OCI-LY3 (cell line): ENCODE results near the gene JDP2.

Experiments
- EZH2phosphoT487 ChIP-seq: fragments of 200-600 bp; shearing (Covaris generic); IDR thresholded peaks from 2 replicates; pipeline ENCODE4 v1.6.1; 2018; ENCODE audit warnings: antibody characterized with exemption, mixed run types, low read depth
- TF ChIP-seq, protein P1 (sequence below): fragments of 200-600, 300-600 bp; sonication (generic); IDR thresholded peaks from 2 replicates; pipeline ENCODE4 v1.5.1; 2014; ENCODE audit warnings: antibody characterized with exemption, low read length, low read depth

DNA sequence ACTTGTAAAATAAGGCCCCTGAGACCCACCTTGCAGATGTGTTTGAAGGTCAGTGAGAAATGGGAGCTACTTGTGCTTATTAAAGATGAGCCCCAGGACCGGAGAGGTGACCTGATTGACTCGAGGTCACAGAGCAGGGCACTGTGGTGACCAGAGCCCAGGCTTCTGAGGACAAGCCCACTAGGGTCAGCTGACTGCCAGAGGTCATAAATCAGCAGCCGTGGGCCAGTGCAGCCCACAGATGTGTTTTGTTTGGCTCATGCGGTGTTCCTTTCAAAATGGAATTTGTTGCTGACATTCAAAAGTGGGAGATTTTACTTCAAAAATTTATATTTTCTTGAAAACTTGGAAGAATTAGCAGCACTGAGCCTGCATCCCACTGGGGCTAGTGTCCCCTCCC, 24.5 kb downstream of the JDP2 start:
- TF ChIP-seq, protein P1, sequence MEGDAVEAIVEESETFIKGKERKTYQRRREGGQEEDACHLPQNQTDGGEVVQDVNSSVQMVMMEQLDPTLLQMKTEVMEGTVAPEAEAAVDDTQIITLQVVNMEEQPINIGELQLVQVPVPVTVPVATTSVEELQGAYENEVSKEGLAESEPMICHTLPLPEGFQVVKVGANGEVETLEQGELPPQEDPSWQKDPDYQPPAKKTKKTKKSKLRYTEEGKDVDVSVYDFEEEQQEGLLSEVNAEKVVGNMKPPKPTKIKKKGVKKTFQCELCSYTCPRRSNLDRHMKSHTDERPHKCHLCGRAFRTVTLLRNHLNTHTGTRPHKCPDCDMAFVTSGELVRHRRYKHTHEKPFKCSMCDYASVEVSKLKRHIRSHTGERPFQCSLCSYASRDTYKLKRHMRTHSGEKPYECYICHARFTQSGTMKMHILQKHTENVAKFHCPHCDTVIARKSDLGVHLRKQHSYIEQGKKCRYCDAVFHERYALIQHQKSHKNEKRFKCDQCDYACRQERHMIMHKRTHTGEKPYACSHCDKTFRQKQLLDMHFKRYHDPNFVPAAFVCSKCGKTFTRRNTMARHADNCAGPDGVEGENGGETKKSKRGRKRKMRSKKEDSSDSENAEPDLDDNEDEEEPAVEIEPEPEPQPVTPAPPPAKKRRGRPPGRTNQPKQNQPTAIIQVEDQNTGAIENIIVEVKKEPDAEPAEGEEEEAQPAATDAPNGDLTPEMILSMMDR: no peak
- no peak for TF ChIP-seq EZH2phosphoT487
